Neural cell (in vitro differentiated cells): ENCODE measurements around the gene HYLS1. TPM values are rescaled to one million over a fixed set of nuclear protein-coding genes. Genes with fewer than 3 reads are reported as not detected.

Experiments used
- H2AFZ ChIP-seq: fragments of 200-600, 300-800 bp; sonication (generic), shearing (Covaris generic); 2 replicates; pipeline ENCODE4 v1.6.0; 2014; ENCODE audit warnings: low read depth, mild to moderate bottlenecking, antibody characterized with exemption, low read length, moderate library complexity
- H3F3A ChIP-seq: fragments of 200-600 bp; shearing (Covaris generic); 2 replicates; pipeline ENCODE4 v1.6.1; 2016; ENCODE audit warnings: mild to moderate bottlenecking, moderate library complexity, mixed read lengths, antibody characterized with exemption, low read length; ENCODE audit not compliant: insufficient read depth, poor library complexity, severe bottlenecking
- H3K27ac ChIP-seq: fragments of 200-600, 300-800 bp; sonication (generic), shearing (Covaris generic); 2 replicates; pipeline ENCODE4 v1.5.1; 2014; ENCODE audit warnings: mild to moderate bottlenecking, low read length, moderate library complexity
- H3K27me3 ChIP-seq: fragments of 300-800, 200-600 bp; sonication (generic), shearing (Covaris generic); 2 replicates; pipeline ENCODE4 v1.6.0; 2014; ENCODE audit warnings: mild to moderate bottlenecking, low read depth, low read length, moderate library complexity; ENCODE audit not compliant: insufficient read depth
- H3K36me3 ChIP-seq: fragments of 300-800, 200-600 bp; sonication (generic), shearing (Covaris generic); 2 replicates; pipeline ENCODE4 v1.5.1; 2014; ENCODE audit warnings: mild to moderate bottlenecking, antibody characterized with exemption, low read length, moderate library complexity; ENCODE audit not compliant: insufficient read depth
- H3K4me2 ChIP-seq: fragments of 300-800, 200-600 bp; sonication (generic), shearing (Covaris generic); 2 replicates; pipeline ENCODE4 v1.6.0; 2014; ENCODE audit warnings: mild to moderate bottlenecking, low read length
- H3K4me3 ChIP-seq: fragments of 300-800, 200-600 bp; sonication (generic), shearing (Covaris generic); 2 replicates; pipeline ENCODE4 v1.5.1; 2014; ENCODE audit warnings: mild to moderate bottlenecking, low read length, moderate library complexity
- H3K79me2 ChIP-seq: fragments of 200-600 bp; shearing (Covaris generic); replicated peaks from 2 replicates; pipeline ENCODE4 v1.6.0; 2014; ENCODE audit warnings: mild to moderate bottlenecking, low read length, moderate library complexity; ENCODE audit not compliant: insufficient read depth
- H3K9ac ChIP-seq: fragments of 300-800, 200-600 bp; sonication (generic), shearing (Covaris generic); 2 replicates; pipeline ENCODE4 v1.6.1; 2016; ENCODE audit warnings: mild to moderate bottlenecking, low read length, mixed read lengths
- H3K9me2 ChIP-seq: fragments of 200-600 bp; shearing (Covaris generic); 2 replicates; pipeline ENCODE4 v1.6.1; 2016; ENCODE audit warnings: mild to moderate bottlenecking, low read length, mixed read lengths; ENCODE audit not compliant: insufficient read depth
- H3K9me3 ChIP-seq: fragments of 200-600, 300-800 bp; sonication (generic), shearing (Covaris generic); 2 replicates; pipeline ENCODE4 v1.6.1; 2016; ENCODE audit warnings: mild to moderate bottlenecking, mixed run types, low read length, moderate library complexity, mixed read lengths
- H4K20me1 ChIP-seq: fragments of 200-600 bp; shearing (Covaris generic); 2 replicates; pipeline ENCODE4 v1.6.1; 2016; ENCODE audit warnings: mild to moderate bottlenecking, mixed run types; ENCODE audit not compliant: insufficient read depth
- EP300 ChIP-seq: fragments of 450-650 bp; conservative IDR thresholded peaks from 2 replicates; pipeline ENCODE4 v1.6.1; 2014; ENCODE audit warnings: antibody characterized with exemption, mild to moderate bottlenecking, moderate library complexity; ENCODE audit not compliant: poor library complexity, severe bottlenecking
- MXI1 ChIP-seq: fragments of 450-650 bp; conservative IDR thresholded peaks from 2 replicates; pipeline ENCODE4 v1.6.1; 2014; ENCODE audit warnings: antibody characterized with exemption, mild to moderate bottlenecking; ENCODE audit not compliant: poor library complexity, severe bottlenecking
- POLR2AphosphoS5 ChIP-seq: IDR thresholded peaks from 2 replicates; pipeline ENCODE4 v1.6.1; 2012
- RAD21 ChIP-seq: fragments of 450-650 bp; conservative IDR thresholded peaks from 2 replicates; pipeline ENCODE4 v1.6.1; 2014; ENCODE audit warnings: antibody characterized with exemption, mild to moderate bottlenecking, moderate library complexity
- TAF1 ChIP-seq: IDR thresholded peaks from 2 replicates; pipeline ENCODE4 v1.6.1; 2012; ENCODE audit warnings: low read depth
- polyA plus RNA-seq: library from polyadenylated mRNA; depleted of rRNA; stranded (reverse); fragments of >200 nt; gene quantifications from 2 replicates; pipeline ENCODE4 v1.2.3, GENCODE V29; 2014
- TF ChIP-seq, protein P1 (sequence below): IDR thresholded peaks from 2 replicates; pipeline ENCODE4 v1.6.1; 2012; ENCODE audit warnings: borderline replicate concordance

The HYLS1 gene
- polyA plus RNA-seq, 1 donor from 2014 or later, result 6.0 TPM

DNA sequence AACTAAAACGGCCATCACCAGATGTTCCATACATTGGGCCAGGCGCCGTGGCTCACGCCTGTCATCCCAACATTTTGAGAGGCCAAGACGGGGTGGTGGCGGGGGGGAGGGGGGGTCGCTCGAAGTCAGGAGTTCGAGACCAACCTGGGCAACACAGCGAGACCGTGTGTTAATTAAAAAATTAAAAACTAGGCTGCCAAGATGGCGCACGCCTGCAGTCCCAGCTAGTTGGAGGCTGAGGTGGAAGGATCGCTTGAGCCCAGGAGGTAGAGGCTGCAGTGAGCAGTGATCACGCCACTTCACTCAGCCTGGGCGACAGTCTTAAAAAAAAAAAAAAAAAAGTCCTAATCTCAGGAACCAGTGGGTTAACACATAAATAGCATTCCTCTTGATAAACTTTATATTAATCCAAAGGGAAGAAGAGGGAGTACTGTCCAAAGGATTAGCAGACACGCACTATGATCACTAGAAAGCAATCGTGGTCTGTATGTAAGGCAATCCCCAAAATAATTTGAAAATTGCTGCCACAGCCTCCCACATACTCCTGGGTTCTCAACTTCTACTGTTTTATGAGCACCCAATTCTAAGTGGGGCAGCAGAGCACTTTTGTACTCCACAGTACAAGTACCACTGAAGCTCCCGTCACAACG is 14.9 kb downstream of the HYLS1 start:
- no peaks in the 10 kb centered on the region for H3K9me2 ChIP-seq
- peak overlapping the region; percentile 73 for H3K9ac ChIP-seq
- H3K27me3 ChIP-seq, result no peaks in the 10 kb centered on the region
- H3F3A ChIP-seq, result no peaks in the 10 kb centered on the region
- H4K20me1 ChIP-seq, result no peaks in the 10 kb centered on the region
- H3K79me2 ChIP-seq, result peaks cover 7% of the 10 kb centered on the region
- H2AFZ ChIP-seq, result peak overlapping the region; percentile 59
- TF ChIP-seq MXI1 (no peak), RAD21 (no peak)
- TF ChIP-seq, protein P1, sequence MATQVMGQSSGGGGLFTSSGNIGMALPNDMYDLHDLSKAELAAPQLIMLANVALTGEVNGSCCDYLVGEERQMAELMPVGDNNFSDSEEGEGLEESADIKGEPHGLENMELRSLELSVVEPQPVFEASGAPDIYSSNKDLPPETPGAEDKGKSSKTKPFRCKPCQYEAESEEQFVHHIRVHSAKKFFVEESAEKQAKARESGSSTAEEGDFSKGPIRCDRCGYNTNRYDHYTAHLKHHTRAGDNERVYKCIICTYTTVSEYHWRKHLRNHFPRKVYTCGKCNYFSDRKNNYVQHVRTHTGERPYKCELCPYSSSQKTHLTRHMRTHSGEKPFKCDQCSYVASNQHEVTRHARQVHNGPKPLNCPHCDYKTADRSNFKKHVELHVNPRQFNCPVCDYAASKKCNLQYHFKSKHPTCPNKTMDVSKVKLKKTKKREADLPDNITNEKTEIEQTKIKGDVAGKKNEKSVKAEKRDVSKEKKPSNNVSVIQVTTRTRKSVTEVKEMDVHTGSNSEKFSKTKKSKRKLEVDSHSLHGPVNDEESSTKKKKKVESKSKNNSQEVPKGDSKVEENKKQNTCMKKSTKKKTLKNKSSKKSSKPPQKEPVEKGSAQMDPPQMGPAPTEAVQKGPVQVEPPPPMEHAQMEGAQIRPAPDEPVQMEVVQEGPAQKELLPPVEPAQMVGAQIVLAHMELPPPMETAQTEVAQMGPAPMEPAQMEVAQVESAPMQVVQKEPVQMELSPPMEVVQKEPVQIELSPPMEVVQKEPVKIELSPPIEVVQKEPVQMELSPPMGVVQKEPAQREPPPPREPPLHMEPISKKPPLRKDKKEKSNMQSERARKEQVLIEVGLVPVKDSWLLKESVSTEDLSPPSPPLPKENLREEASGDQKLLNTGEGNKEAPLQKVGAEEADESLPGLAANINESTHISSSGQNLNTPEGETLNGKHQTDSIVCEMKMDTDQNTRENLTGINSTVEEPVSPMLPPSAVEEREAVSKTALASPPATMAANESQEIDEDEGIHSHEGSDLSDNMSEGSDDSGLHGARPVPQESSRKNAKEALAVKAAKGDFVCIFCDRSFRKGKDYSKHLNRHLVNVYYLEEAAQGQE, result no peak
- peak overlapping the region; percentile 84 for H3K27ac ChIP-seq
- peak overlapping the region; percentile 76 for H3K4me3 ChIP-seq
- H3K4me2 ChIP-seq, result peak overlapping the region; percentile 89
- H3K9me3 ChIP-seq, result no peaks in the 10 kb centered on the region
- H3K36me3 ChIP-seq, result no peaks in the 10 kb centered on the region

DNA sequence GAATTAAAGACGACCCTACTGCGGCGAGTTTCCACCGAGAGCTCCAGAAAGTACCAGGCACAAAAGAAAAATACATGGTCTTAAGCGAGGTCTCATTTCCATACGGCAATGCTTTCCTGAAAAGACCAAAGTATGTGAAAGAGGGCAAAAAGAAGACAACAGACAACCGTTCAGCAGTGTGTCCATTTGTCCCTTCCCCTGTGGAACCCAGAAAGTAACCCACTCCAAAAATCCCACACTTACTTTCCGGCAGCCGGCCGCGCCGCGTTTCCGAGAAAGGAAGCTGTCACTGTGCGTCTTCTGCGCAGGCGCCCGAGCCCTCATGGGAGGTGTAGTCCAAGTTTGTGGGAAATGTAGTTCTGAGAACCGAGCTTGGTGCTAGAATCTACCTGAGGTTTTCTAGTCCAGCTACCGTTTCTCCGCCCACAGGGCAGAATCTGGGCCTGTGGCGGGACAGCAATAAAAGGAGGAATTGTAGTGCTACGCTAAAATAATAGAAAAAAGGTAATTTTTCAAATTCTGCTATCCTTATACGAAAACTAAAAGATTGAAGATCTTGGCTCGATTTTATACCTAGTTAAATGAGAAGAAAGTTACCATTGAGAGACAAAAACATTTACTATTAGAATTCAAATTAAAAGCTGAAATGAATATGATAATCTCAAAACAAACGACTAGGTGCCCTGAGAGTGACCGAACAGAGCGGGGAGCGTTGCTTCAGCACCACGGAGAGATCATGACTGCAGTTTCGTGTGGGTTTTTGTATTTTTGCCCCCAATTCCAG is 15.7 kb downstream of the HYLS1 start, which contains the start of gene PUS3:
TSS of gene PUS3 (minus strand) at position 280 of the 784 bp plus-strand sequence. CDS start 6,922 bp downstream, outside the sequence.
- H3K9me3 ChIP-seq, result no peaks in the 10 kb centered on the region
- peak within 1 kb of the TSS; percentile 73 for H3K9ac ChIP-seq
- peak within 1 kb of the TSS; percentile 59 for H2AFZ ChIP-seq
- H3K27ac ChIP-seq, result peak within 1 kb of the TSS; percentile 84
- H3K4me3 ChIP-seq, result peak within 1 kb of the TSS; percentile 76
- H3K27me3 ChIP-seq, result no peaks in the 10 kb centered on the region
- no peaks in the 10 kb centered on the region for H3K36me3 ChIP-seq
- H3K79me2 ChIP-seq, result peaks cover 7% of the 10 kb centered on the region
- TF ChIP-seq, protein P1, result peak; percentile 19
- TF ChIP-seq MXI1 (peak; percentile 88), POLR2AphosphoS5 (peak; percentile 72), RAD21 (no peak), EP300 (no peak), TAF1 (peak; percentile 83)
- no peaks in the 10 kb centered on the region for H3K9me2 ChIP-seq
- H3F3A ChIP-seq, result no peaks in the 10 kb centered on the region
- H4K20me1 ChIP-seq, result no peaks in the 10 kb centered on the region
- peak within 1 kb of the TSS; percentile 91 for H3K4me2 ChIP-seq
